ENCODE data around the gene MYO16. TPM values are rescaled to one million over a fixed set of nuclear protein-coding genes. Genes with fewer than 3 reads are reported as not detected.
A peak's percentile ranks its signal among the peaks of the same experiment; 100 is the strongest.

Gene MYO16
- total and polyA plus RNA-seq, 2 of the 4 experiments (the other 2 are of a cell fraction): under 0.01 to 0.03 TPM

DNA sequence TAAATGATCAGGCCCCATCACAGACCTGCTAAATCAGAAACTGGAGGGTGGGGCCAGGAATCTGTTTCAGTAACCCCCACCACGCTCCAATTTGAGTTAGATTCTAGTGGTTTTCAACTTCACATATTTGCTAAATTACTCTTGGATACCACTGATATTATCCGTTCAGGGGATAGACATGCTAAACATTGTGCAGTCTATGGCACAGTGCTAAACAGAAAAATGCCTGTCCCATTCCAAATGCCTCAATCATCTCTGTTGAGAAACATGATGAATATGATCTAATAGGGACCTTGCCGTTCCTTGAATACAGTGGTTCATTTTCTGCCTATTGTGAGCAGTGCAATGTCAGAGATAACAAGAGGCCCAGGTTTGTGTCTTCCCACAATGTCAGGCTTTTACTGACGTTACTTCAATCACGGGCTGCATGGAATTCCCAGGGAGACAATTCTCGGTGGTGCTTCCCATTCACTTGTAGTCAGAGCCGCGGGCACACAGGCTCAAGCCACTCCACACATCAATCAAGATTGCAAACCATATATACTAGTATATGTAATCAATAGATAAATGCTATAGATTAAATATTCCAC, 52.7 kb downstream of the MYO16 start:
- H2BK15ac ChIP-seq (ENCODE audit: low read depth, low read length): no peak overlapping the region
- no peak overlapping the region for H4K91ac ChIP-seq (ENCODE audit: insufficient read depth, low read depth, low read length)
- 0 out of 2 replicates have a peak overlapping the region, but pooled peaks have one; percentile 51 for H3K4ac ChIP-seq (ENCODE audit: low read depth, low read length)
- H3K18ac ChIP-seq (ENCODE audit: low read depth, low read length): no peak overlapping the region
- peak overlapping the region; percentile 57 for H2BK5ac ChIP-seq (ENCODE audit: low read depth, low read length, poor library complexity, severe bottlenecking)
- H3K4me2 ChIP-seq (ENCODE audit: low read depth, low read length): 0 out of 2 replicates have a peak overlapping the region, but pooled peaks have one; percentile 22
- ATAC-seq (ENCODE audit: low read depth) (peak; percentile 72), DNase-seq (peak; percentile 45)
- no peaks in the 10 kb centered on the region for H3K27me3 ChIP-seq (ENCODE audit: control insufficient read depth, insufficient read depth, low read length)
- no TSS peak for BruUV-seq (replicated peaks)
- peaks cover 2% of the 10 kb centered on the region; the same call in 1 of the 2 replicates for H3K9me3 ChIP-seq (ENCODE audit: control insufficient read depth, insufficient read depth, low read length)
- no peaks in the 10 kb centered on the region for H3K36me3 ChIP-seq (ENCODE audit: control insufficient read depth, insufficient read depth, low read length)
- H3K27ac ChIP-seq (ENCODE audit: insufficient read depth, low read length): no peak overlapping the region
- no CpG with 5 or more reads among the region's 8 CpGs for WGBS, 2 experiments (ENCODE audit: extremely low coverage in 2 of 2, insufficient read length in 1 of 2)
- H2BK120ac ChIP-seq (ENCODE audit: low read depth, low read length): no peak overlapping the region; the same call in 1 of the 2 replicates
- H2BK20ac ChIP-seq (ENCODE audit: low read depth, low read length): no peak overlapping the region
- no peak overlapping the region for H4K8ac ChIP-seq (ENCODE audit: low read depth in 2 of 2, low read length in 2 of 2)
- CTCF ChIA-PET: no interaction called here
- no peak overlapping the region; the same call in 1 of the 2 replicates for H3K14ac ChIP-seq (replicated peaks; ENCODE audit: low read depth, low read length)
- no peaks in the 10 kb centered on the region for H3K79me1 ChIP-seq (ENCODE audit: low read depth in 1 of 2, low read length in 2 of 2)
- no peak overlapping the region for H2AFZ ChIP-seq (replicated peaks; ENCODE audit: low read length, poor library complexity)
- no peaks in the 10 kb centered on the region for H3K9me1 ChIP-seq (ENCODE audit: insufficient read depth, low read length)
- intact Hi-C loops (cut with micrococcal nuclease): no loop called here
- POLR2A ChIA-PET (ENCODE audit: unreplicated experiment): no interaction called here
- H3K4me1 ChIP-seq (ENCODE audit: control insufficient read depth, insufficient read depth, low read length): no peaks in the 10 kb centered on the region; the same call in 1 of the 2 replicates
- H4K20me1 ChIP-seq (ENCODE audit: insufficient read depth, low read length): no peaks in the 10 kb centered on the region
- dilution Hi-C loops (cut with HindIII; ENCODE audit: low sequenced_read_pairs, unreplicated experiment): no loop called here
- H2AK5ac ChIP-seq (ENCODE audit: low read depth, low read length): no peak overlapping the region
- no peak overlapping the region for H2AK9ac ChIP-seq (replicated peaks; ENCODE audit: low read depth, low read length, poor library complexity)
- no peak overlapping the region for H3K9ac ChIP-seq (ENCODE audit: low read depth, low read length)
- H3K23ac ChIP-seq (ENCODE audit: low read depth, low read length): no peak overlapping the region
- H3K56ac ChIP-seq (ENCODE audit: extremely low read depth, insufficient read depth, low read length): no peak overlapping the region
- in situ Hi-C loops (cut with MboI; ENCODE audit: low sequenced_read_pairs): no loop called here
- H4K5ac ChIP-seq (ENCODE audit: low read depth, low read length): no peak overlapping the region
- TF ChIP-seq NFE2L2 (IDR thresholded peaks at IDR 0.05; ENCODE audit: low read depth, low read length) (no peak), RAD21 (IDR thresholded peaks at IDR 0.05; ENCODE audit: low read length) (no peak), RCOR1 (IDR thresholded peaks at IDR 0.05; ENCODE audit: insufficient replicate concordance, low read length) (no peak), BHLHE40 (IDR thresholded peaks at IDR 0.05; ENCODE audit: low read depth, low read length) (no peak), SMC3 (IDR thresholded peaks at IDR 0.05; ENCODE audit: low read depth, low read length) (no peak), FOS (IDR thresholded peaks at IDR 0.05; ENCODE audit: low read depth, low read length) (no peak), CEBPB (IDR thresholded peaks at IDR 0.05; ENCODE audit: low read depth, low read length) (no peak), POLR2A (IDR thresholded peaks at IDR 0.05; ENCODE audit: low read depth, low read length) (no peak), MAZ (IDR thresholded peaks at IDR 0.05; ENCODE audit: borderline replicate concordance, low read depth, low read length) (no peak), RFX5 (IDR thresholded peaks at IDR 0.05; ENCODE audit: low read depth, low read length) (no peak), ELK1 (IDR thresholded peaks at IDR 0.05; ENCODE audit: borderline replicate concordance, low read depth, low read length) (no peak)
- TF ChIP-seq, protein P1, sequence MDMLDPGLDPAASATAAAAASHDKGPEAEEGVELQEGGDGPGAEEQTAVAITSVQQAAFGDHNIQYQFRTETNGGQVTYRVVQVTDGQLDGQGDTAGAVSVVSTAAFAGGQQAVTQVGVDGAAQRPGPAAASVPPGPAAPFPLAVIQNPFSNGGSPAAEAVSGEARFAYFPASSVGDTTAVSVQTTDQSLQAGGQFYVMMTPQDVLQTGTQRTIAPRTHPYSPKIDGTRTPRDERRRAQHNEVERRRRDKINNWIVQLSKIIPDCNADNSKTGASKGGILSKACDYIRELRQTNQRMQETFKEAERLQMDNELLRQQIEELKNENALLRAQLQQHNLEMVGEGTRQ (IDR thresholded peaks at IDR 0.05; ENCODE audit: low read depth, low read length): no peak
- H3K4me3 ChIP-seq (ENCODE audit: insufficient read depth, low read depth, low read length): no peak overlapping the region
